Ectodermal cell (in vitro differentiated cells): ENCODE measurements around the gene TNS1.

Experiments
- H3K27ac ChIP-seq: 2 replicates; pipeline ENCODE4 v1.7.0; 2013; ENCODE audit warnings: mild to moderate bottlenecking, low read depth, low read length; ENCODE audit not compliant: insufficient read depth, poor library complexity, severe bottlenecking
- H3K27me3 ChIP-seq: 2 replicates; pipeline ENCODE4 v1.7.0; 2013; ENCODE audit warnings: mild to moderate bottlenecking, low read length; ENCODE audit not compliant: insufficient read depth, control insufficient read depth, poor library complexity, severe bottlenecking
- H3K36me3 ChIP-seq: one replicate; pipeline ENCODE4 v1.7.0; 2013; ENCODE audit warnings: low read length; ENCODE audit not compliant: control insufficient read depth, insufficient read depth
- H3K4me1 ChIP-seq: one replicate; pipeline ENCODE4 v1.7.0; 2013; ENCODE audit warnings: low read length; ENCODE audit not compliant: control insufficient read depth, insufficient read depth
- H3K4me3 ChIP-seq: 2 replicates; pipeline ENCODE4 v1.7.0; 2013; ENCODE audit warnings: low read depth, low read length, control low read depth; ENCODE audit not compliant: insufficient read depth
- H3K9me3 ChIP-seq: 2 replicates; pipeline ENCODE4 v1.7.0; 2013; ENCODE audit warnings: mild to moderate bottlenecking, low read length, moderate library complexity; ENCODE audit not compliant: control insufficient read depth
- WGBS, 2 experiments: methylation state at CpG; one replicate each; pipeline ENCODE4 v1.1.7; 2013; ENCODE audit warnings: missing lambda C conversion rate in 2 of 2; 5-methylcytosine and 5-hydroxymethylcytosine counted together

Gene TNS1

DNA sequence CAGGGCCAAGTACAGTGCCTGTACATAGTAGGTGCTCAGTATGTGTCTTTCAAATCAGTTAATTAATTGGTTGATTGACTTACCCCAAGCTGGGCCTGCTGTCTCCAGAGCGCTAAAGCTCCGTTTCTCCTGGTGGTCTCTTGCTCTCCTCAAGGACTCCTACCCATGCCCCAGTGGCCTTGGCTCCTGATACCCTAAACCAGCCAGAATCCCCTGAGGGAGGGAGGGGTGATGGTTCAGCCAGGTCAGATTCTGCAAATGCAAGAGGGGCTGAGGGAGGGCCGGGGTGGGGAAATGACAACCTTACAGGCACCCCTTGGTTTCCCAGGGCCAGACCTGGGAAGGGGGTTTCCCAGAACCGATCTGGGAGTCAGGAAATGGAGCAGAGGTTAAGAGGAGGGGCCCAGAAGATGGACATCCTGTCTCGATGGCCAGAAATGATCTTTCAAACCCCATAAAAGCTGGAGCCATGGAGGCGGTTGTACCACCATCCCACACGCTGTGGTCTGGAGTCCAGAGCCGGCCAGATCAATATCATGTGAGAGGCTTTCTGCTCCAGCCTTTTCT lies 209.1 kb downstream of the TNS1 start:
- Histone ChIP-seq H3K4me3 (no peak overlapping the region), H3K36me3 (no peaks in the 10 kb centered on the region), H3K27ac (no peak overlapping the region), H3K4me1 (peaks cover 5% of the 10 kb centered on the region), H3K9me3 (no peaks in the 10 kb centered on the region), H3K27me3 (no peaks in the 10 kb centered on the region)
- WGBS, 2 experiments: 86 to 90% methylated on average over 8 of the region's 8 CpGs

DNA sequence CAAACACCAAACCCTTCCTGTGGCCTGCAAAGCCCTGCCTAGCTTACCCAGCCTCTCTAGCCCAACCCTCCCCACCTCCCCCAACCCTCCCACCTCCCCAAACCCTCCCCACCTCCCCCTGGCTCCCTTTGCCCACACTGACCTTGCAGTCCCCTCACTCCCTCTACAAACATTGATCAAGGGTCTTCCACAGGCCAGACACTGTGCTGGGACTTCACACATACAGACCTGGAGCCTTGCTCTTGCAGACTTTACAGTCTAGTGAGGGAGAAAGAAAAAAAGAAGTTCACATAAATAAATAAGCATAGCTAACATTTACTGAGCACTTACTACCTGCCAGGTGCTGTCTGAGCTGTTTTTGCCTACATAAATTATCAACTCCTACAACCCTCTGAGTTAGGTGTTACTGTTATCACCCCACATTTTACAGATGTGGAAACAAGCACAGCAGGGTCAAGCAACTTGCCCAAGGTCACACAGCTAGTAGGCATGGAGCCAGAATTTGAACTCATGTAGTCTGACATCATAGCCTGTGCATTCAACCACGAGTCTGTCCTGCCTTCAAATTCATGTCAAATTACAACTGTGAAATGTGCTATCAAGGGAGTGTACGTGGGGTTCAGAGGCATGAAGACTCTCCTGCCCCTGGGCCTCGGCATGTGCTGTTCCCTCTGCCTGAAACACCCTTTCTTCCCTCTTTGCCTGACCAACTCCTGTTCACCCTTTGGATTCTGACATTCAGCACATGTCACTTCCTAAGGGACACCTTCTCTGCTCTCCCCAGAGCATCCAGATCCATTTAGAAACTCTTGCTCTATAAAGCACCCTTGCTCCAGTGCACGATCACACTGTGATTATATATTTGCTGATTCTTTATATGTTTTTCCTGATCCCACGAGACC lies 209.9 kb downstream of the TNS1 start:
- Histone ChIP-seq H3K36me3 (no peaks in the 10 kb centered on the region), H3K27me3 (no peaks in the 10 kb centered on the region), H3K4me1 (peaks cover 5% of the 10 kb centered on the region), H3K9me3 (no peaks in the 10 kb centered on the region), H3K27ac (no peak overlapping the region), H3K4me3 (no peak overlapping the region)
- 90 to 92% methylated on average over 5 of the region's 5 CpGs for WGBS, 2 experiments

DNA sequence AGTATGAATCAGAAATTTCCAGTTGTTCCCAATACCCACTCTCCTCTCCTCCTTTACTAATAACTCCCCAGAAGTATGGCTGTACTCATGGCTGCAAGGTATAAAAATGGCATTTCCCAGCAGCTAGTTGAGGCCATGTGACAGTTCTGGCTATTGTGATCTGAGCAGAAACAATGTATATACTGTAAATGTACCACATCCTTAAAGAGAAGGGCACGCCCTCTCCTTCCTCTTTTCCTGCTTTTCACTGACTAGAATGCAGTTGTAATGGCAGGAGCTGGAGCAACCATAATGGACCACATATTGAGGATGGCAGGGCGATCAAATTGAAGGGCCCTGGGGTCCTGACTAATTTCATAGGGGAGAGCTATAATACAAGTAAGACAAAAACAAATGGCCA lies 211.2 kb downstream of the TNS1 start:
- no peak overlapping the region for H3K27ac ChIP-seq
- peaks cover 5% of the 10 kb centered on the region for H3K4me1 ChIP-seq
- no peaks in the 10 kb centered on the region for H3K36me3 ChIP-seq
- H3K4me3 ChIP-seq: no peak overlapping the region
- no peaks in the 10 kb centered on the region for H3K27me3 ChIP-seq
- 83 to 94% methylated on average over 2 of the region's 2 CpGs for WGBS, 2 experiments
- no peaks in the 10 kb centered on the region for H3K9me3 ChIP-seq

DNA sequence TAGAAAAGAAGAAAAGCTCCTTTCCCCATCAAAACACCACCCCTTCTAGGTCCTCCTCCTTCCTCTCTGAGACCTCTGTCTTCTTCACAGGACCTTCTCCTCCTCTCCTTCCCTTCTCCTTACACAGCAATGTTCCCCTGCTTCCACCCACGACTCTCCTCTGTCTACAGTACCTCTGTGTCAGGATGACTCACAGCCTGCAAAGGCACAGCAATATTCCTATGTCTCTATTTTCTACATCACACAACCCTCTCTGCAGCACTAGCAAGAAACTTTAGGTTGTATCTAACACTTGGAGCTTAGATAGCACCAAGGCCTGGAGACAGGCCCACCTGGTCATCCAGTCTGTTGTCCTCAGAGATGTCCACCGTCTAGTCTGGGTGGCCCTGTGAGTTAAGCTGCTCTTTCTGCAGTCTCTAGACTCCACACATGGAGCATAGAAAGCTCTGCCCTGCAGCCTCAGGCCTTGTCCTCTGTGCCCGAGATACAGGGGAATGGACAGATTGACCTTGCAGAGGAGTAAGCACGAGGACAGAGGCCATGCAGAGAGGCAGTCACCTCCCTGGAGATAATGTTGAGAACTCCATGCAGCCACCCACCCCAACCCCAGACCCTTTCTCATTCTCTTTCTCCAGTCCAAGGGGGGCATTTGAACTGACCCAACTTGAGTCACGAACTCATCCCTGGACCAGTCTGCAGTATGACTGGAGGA lies 212.0 kb downstream of the TNS1 start:
- Histone ChIP-seq H3K36me3 (no peaks in the 10 kb centered on the region), H3K27ac (no peak overlapping the region), H3K4me3 (no peak overlapping the region), H3K9me3 (no peaks in the 10 kb centered on the region), H3K27me3 (no peaks in the 10 kb centered on the region), H3K4me1 (peaks cover 5% of the 10 kb centered on the region)
- 87 to 90% methylated on average over 5 of the region's 5 CpGs for WGBS, 2 experiments

DNA sequence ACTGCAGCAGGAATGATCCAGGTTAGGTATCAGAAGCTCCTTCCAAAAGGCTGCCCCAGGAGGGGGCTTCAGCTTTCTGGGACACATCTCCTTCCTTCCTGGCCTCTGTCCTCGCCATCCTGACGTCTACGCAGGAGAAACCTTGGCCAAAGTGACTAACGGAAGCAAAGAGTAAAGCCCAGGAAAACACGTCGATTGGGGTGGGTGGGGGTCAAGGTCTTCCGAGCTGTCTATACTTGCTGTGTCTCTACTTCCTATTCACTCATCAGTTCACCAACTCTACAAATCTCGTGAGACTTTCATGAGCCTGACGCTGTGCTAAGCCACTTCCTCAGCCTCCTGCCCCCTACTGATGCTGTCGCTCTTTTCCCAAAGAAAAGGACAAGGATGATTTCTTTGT lies 212.6 kb downstream of the TNS1 start:
- no peak overlapping the region for H3K27ac ChIP-seq
- peaks cover under 1% of the 10 kb centered on the region for H3K4me1 ChIP-seq
- H3K9me3 ChIP-seq: no peaks in the 10 kb centered on the region
- 80 to 81% methylated on average over 10 of the region's 10 CpGs for WGBS, 2 experiments
- no peak overlapping the region for H3K4me3 ChIP-seq
- no peaks in the 10 kb centered on the region for H3K27me3 ChIP-seq
- no peaks in the 10 kb centered on the region for H3K36me3 ChIP-seq

DNA sequence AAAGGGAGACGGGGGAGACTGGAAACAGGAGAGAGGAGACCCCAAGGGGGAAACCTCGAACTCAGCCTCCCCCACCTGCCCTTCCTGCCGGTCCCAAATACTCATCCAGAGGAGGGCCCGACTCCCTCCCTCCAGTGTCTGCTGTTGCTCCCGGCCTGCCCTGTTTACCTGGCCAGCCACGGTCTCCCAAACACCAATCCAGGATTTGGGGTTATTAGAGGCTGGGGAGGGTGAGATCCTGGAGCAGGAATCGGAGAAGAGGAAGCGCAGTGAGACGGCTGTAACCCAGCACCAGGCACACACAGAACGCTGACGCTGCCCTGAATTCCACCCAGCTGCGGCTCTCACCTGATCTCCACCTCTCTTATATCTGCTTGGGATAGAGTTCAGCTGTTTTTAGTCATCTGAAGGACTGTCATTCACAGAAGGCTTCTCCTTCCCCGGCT lies 213.0 kb downstream of the TNS1 start:
- Histone ChIP-seq H3K9me3 (no peaks in the 10 kb centered on the region), H3K27me3 (no peaks in the 10 kb centered on the region), H3K36me3 (no peaks in the 10 kb centered on the region), H3K27ac (no peak overlapping the region), H3K4me1 (no peaks in the 10 kb centered on the region), H3K4me3 (no peak overlapping the region)
- 76 to 81% methylated on average over 12 to 13 of the region's 13 CpGs for WGBS, 2 experiments

DNA sequence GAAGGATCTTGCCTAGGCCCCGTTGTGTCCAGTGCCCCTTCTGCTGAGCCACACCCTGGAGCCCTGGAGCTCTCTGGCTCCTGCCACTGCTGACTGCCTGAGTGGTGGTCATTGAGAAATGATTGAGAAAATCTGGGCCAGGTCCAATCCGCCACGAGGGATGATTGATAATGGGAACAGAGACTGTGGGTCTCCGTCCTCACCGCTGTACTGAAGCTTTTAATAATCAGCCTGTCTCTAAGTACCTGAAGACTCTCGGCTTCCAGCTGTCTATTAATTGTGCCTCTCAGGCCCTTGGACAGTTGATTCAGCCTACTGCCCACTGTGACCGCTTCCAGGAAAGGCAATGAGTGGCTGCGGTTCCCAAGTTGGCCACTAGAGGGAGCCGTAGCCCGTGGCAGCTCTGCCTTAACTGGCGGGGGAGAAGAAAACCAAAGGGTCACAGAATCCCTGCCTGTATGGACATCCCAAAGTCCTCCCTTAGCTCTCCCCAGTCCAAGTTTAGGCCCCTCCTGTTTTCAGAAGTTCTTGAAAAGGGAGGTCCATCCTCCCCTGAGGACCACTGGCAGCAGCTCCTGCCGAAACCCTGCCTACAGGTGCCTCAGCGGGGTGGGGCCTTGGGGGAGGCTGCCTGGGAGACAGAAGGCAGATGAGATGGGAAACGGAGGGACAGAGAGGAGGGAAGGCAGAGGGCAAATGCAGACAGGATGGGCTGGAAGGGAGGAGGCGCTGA lies 213.6 kb downstream of the TNS1 start:
- 38 to 40% methylated on average over 15 of the region's 15 CpGs for WGBS, 2 experiments
- no peaks in the 10 kb centered on the region for H3K4me1 ChIP-seq

DNA sequence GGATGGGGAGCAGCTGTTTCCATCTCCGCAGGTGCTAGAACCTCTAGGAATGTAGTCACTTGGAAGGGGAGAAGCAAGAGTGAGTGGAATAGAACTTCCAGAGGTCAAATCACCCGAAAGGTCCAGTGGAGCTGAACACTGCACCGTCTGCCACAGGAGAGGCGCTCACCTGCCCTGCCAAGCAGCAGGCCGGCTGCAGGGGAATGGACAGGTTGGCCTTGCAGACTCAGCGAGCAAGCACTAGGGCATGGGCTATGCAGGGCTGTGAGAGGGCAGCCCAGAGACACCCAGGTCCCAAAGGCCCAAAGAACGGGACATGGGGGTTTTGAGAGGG lies 214.2 kb downstream of the TNS1 start:
- 91% methylated on average over 7 of the region's 7 CpGs for WGBS, 2 experiments
- Histone ChIP-seq H3K4me1 (no peaks in the 10 kb centered on the region), H3K27ac (no peak overlapping the region), H3K27me3 (no peaks in the 10 kb centered on the region), H3K36me3 (no peaks in the 10 kb centered on the region), H3K4me3 (no peak overlapping the region), H3K9me3 (no peaks in the 10 kb centered on the region)

More for the DNA sequence above, 213.6 kb downstream of the TNS1 start:
- Histone ChIP-seq H3K9me3 (no peaks in the 10 kb centered on the region), H3K4me3 (no peak overlapping the region), H3K27ac (no peak overlapping the region), H3K27me3 (no peaks in the 10 kb centered on the region), H3K36me3 (no peaks in the 10 kb centered on the region)

DNA sequence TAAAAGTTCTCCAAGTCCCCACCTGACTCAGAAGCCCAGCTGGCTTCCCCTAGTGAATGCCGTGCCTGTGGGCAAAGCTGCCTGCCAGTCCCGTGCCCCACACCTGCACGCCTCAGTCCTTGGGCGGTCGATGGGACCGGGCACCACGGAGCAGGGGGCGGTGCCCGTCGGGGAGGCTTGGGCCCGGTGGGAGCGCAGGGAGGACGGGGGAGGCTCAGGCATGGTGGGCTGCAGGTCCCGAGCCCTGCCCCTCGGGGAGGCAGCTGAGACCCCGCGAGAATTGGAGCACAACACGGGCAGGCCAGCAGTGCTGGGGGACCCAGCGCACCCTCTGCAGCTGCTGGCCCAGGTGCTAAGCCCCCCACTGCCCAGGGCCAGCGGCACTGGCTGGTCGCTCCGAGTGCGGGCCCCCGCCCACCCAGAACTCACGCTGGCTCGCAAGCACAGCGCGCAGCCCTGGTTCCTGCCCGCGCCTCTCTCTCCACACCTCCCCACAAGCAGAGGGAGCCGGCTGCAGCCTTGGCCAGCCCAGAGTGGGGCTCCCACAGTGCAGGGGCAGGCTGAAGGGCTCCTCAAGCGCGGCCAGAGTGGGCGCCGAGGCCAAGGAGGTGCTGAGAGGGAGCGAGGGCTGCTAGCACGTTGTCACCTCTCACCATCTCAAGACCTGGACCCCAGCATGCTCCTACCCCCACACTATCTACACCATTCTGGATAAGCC lies 215.5 kb downstream of the TNS1 start:
- no peak overlapping the region for H3K27ac ChIP-seq
- WGBS, 2 experiments: 95 to 96% methylated on average over 36 to 37 of the region's 37 CpGs
- H3K4me1 ChIP-seq: no peaks in the 10 kb centered on the region
- no peaks in the 10 kb centered on the region for H3K36me3 ChIP-seq
- H3K27me3 ChIP-seq: no peaks in the 10 kb centered on the region
- no peak overlapping the region for H3K4me3 ChIP-seq
- H3K9me3 ChIP-seq: no peaks in the 10 kb centered on the region
